Osteoblast (primary cell): Measurements from ENCODE around the gene MYDGF. TPM values are rescaled to one million over a fixed set of nuclear protein-coding genes. Genes with fewer than 3 reads are reported as not detected.

ENCODE experiments used
- DNase-seq: peaks from one replicate; pipeline ENCODE4 v3.0.0; 2011; ENCODE audit warnings: low spot score, mixed read lengths; ENCODE audit not compliant: insufficient read length; ENCODE audit errors: missing footprints
- H2AFZ ChIP-seq: 2 replicates; pipeline ENCODE4 v1.6.0; 2011; ENCODE audit warnings: mild to moderate bottlenecking, low read length
- H3K27ac ChIP-seq: 2 replicates; pipeline ENCODE4 v1.5.1; 2011; ENCODE audit warnings: mild to moderate bottlenecking, low read depth, low read length, moderate library complexity
- H3K27me3 ChIP-seq: 2 replicates; pipeline ENCODE4 v1.6.0; 2012; ENCODE audit warnings: mild to moderate bottlenecking, control low read depth, inconsistent platforms, low read length, moderate library complexity; ENCODE audit not compliant: insufficient read depth
- H3K36me3 ChIP-seq: 2 replicates; pipeline ENCODE4 v1.5.1; 2011; ENCODE audit warnings: mild to moderate bottlenecking, low read length, control low read depth, moderate library complexity; ENCODE audit not compliant: insufficient read depth
- H3K4me1 ChIP-seq: 2 replicates; pipeline ENCODE4 v1.5.1; 2011; ENCODE audit warnings: mild to moderate bottlenecking, low read length, control low read depth, moderate library complexity; ENCODE audit not compliant: insufficient read depth
- H3K4me2 ChIP-seq: 2 replicates; pipeline ENCODE4 v1.6.0; 2011; ENCODE audit warnings: mild to moderate bottlenecking, low read length; ENCODE audit not compliant: insufficient read depth
- H3K4me3 ChIP-seq: fragments of 200-600 bp; sonication (generic); 3 replicates; pipeline ENCODE4 v1.5.1; 2012; ENCODE audit warnings: mild to moderate bottlenecking, low read length, inconsistent platforms; ENCODE audit not compliant: insufficient read depth
- H3K79me2 ChIP-seq: 2 replicates; pipeline ENCODE4 v1.6.0; 2012; ENCODE audit warnings: mild to moderate bottlenecking, low read length, control low read depth, inconsistent platforms; ENCODE audit not compliant: insufficient read depth
- H3K9me3 ChIP-seq: 2 replicates; pipeline ENCODE4 v1.5.1; 2011; ENCODE audit warnings: low read depth, low read length, control low read depth
- H4K20me1 ChIP-seq: 2 replicates; pipeline ENCODE4 v1.6.0; 2012; ENCODE audit warnings: mild to moderate bottlenecking, low read length, control low read depth; ENCODE audit not compliant: insufficient read depth
- CTCF ChIP-seq: IDR thresholded peaks from 2 replicates; pipeline ENCODE4 v1.5.1; 2011; ENCODE audit warnings: mild to moderate bottlenecking, low read depth, low read length, moderate library complexity; ENCODE audit errors: extremely low read depth
- total RNA-seq: library from RNA; depleted of rRNA; stranded (reverse); fragments of >200 nt; gene quantifications from 2 replicates; pipeline ENCODE4 v1.2.3, GENCODE V29; 2012

MYDGF gene
- total RNA-seq, 1 donor = 152 TPM

DNA sequence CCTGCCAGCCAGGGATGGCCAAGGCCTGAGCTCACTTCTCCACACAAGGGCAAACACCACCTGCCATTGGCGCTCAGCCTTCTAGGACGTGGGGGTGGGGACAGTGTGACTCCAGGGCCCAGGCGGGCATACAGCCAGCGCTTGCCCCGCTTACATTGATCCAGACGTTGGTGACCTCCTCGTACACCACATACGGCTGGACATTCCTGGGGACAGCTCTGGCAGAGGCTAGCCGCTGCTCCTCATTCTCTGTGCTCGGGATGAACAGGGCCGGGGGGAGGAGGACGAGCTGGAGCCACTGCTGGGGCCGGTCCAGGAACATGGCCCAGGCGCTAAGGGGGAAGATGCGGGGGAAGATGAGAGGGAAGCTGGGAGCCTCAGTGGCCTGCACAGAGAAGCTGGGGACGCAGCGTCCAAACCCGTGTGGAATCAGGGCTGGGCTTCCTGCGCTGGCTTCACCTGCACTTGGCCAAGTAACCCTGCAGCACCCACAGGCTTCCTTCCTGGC, 25.1 kb upstream of the MYDGF start:
- Histone ChIP-seq H3K4me2 (no peak overlapping the region), H3K79me2 (peaks cover 12% of the 10 kb centered on the region), H3K4me1 (peaks cover 25% of the 10 kb centered on the region), H3K36me3 (peaks cover 69% of the 10 kb centered on the region), H2AFZ (no peak overlapping the region), H3K4me3 (no peak overlapping the region), H3K27ac (peak overlapping the region; percentile 79), H3K27me3 (no peaks in the 10 kb centered on the region), H3K9me3 (no peaks in the 10 kb centered on the region), H4K20me1 (no peaks in the 10 kb centered on the region)
- no peak for DNase-seq
- TF ChIP-seq CTCF = no peak

DNA sequence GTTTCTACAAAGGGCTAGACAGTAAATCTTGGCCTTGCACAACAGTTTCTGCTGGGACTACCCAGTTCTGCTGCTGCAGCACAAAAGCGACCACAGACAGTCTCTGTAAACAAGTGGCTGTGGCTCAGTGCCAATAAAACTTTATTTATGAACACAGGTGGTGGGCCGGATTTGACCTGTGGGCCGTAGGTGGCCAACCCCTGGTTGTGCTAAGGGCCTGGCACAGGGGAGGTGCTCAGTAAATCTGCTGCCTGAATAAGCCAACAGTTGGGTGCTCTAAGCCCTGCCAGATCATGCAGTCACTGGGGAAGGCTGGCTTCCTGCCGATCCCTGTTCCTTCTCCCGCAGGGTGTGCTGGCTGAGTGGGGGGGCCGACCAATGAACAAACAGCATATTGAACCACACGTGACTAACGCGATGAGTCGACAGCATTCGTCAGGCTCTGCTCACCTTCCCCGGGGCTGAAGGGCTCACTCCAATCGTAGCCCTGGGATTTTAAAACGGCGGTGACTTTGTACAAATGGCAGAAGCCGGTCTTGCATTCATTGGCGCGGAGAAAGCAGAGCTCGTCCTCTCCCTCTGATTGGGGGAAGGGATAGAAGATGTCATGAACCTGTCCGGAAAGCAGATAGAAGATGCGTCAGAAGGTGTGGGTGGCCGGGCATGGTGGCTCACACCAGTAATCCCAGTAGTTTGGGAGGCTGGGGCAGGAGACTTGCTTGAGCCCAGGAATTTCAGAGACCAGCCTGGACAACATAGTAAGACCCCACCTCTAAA, 24.3 kb upstream of the MYDGF start:
- no peaks in the 10 kb centered on the region for H3K9me3 ChIP-seq
- H3K27ac ChIP-seq = peak overlapping the region; percentile 79
- H4K20me1 ChIP-seq = no peaks in the 10 kb centered on the region
- peaks cover 12% of the 10 kb centered on the region for H3K79me2 ChIP-seq
- peak overlapping the region; percentile 64 for H2AFZ ChIP-seq
- peaks cover 74% of the 10 kb centered on the region for H3K36me3 ChIP-seq
- H3K4me2 ChIP-seq = peak overlapping the region; percentile 74
- peak overlapping the region; percentile 46 for H3K4me3 ChIP-seq
- peaks cover 25% of the 10 kb centered on the region for H3K4me1 ChIP-seq
- TF ChIP-seq CTCF = no peak
- peak; percentile 100 for DNase-seq
- H3K27me3 ChIP-seq = no peaks in the 10 kb centered on the region

- TF ChIP-seq CTCF = no peak
- peaks cover 77% of the 10 kb centered on the region for H3K36me3 ChIP-seq
- no peaks in the 10 kb centered on the region for H3K9me3 ChIP-seq
Measured at GRCh38 chr19:4693471-4694121, 23.5 kb upstream of the MYDGF start.

GRCh38 chr19:4693078-4693350, 22.9 kb upstream of the MYDGF start:
- peaks cover 12% of the 10 kb centered on the region for H3K79me2 ChIP-seq
- TF ChIP-seq CTCF = no peak
- H3K36me3 ChIP-seq = peaks cover 76% of the 10 kb centered on the region
- H3K9me3 ChIP-seq = no peaks in the 10 kb centered on the region
- no peak overlapping the region for H3K27ac ChIP-seq
- no peaks in the 10 kb centered on the region for H3K27me3 ChIP-seq
- H3K4me2 ChIP-seq = no peak overlapping the region
- no peak overlapping the region for H2AFZ ChIP-seq
- H3K4me1 ChIP-seq = peaks cover 25% of the 10 kb centered on the region
- H3K4me3 ChIP-seq = no peak overlapping the region
- DNase-seq = no peak
- H4K20me1 ChIP-seq = no peaks in the 10 kb centered on the region

More at GRCh38 chr19:4693471-4694121, 23.5 kb upstream of the MYDGF start:
- Histone ChIP-seq H3K79me2 (peaks cover 12% of the 10 kb centered on the region), H3K4me3 (no peak overlapping the region), H4K20me1 (no peaks in the 10 kb centered on the region), H3K4me1 (peaks cover 25% of the 10 kb centered on the region), H3K27ac (peak overlapping the region; percentile 79), H3K4me2 (peak overlapping the region; percentile 74), H2AFZ (no peak overlapping the region), H3K27me3 (no peaks in the 10 kb centered on the region)
- no peak for DNase-seq
